ENCODE data around the gene PADI4. TPM values are rescaled to one million over a fixed set of nuclear protein-coding genes. Genes with fewer than 3 reads are reported as not detected.

PADI4 gene
- total and polyA plus RNA-seq, 2 of the 8 experiments (the other 6 are each of a cell fraction or from before 2014, with no cell fraction given) = 0.29 TPM; not detected in 1

DNA sequence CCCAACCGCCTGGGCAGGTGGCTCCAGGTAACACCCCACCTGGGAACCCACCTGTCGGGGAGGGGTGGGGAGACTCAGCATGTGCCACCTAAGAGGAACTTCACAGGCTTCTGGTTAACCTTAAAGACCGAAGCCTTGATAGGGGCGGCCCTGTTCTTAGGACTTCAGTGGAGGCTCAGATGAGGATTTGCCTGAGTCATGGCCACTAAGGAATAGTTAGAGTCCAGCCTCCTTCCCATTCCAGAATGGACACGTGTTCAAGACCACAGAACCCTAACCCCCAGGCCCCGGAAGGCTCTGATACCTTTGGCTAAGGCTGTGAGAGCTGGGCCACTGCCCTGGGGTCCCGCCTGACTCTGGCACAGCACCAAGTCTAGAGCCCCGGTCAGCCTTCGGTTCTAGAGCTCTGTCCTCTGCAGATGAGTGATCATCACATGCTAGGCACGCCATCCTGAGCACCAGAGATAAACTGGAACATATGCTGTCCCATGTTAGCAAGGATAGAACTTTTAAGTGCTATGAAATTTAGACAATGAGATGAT is 84.3 kb downstream of the PADI4 start (continued):
- TF ChIP-seq, protein P1, sequence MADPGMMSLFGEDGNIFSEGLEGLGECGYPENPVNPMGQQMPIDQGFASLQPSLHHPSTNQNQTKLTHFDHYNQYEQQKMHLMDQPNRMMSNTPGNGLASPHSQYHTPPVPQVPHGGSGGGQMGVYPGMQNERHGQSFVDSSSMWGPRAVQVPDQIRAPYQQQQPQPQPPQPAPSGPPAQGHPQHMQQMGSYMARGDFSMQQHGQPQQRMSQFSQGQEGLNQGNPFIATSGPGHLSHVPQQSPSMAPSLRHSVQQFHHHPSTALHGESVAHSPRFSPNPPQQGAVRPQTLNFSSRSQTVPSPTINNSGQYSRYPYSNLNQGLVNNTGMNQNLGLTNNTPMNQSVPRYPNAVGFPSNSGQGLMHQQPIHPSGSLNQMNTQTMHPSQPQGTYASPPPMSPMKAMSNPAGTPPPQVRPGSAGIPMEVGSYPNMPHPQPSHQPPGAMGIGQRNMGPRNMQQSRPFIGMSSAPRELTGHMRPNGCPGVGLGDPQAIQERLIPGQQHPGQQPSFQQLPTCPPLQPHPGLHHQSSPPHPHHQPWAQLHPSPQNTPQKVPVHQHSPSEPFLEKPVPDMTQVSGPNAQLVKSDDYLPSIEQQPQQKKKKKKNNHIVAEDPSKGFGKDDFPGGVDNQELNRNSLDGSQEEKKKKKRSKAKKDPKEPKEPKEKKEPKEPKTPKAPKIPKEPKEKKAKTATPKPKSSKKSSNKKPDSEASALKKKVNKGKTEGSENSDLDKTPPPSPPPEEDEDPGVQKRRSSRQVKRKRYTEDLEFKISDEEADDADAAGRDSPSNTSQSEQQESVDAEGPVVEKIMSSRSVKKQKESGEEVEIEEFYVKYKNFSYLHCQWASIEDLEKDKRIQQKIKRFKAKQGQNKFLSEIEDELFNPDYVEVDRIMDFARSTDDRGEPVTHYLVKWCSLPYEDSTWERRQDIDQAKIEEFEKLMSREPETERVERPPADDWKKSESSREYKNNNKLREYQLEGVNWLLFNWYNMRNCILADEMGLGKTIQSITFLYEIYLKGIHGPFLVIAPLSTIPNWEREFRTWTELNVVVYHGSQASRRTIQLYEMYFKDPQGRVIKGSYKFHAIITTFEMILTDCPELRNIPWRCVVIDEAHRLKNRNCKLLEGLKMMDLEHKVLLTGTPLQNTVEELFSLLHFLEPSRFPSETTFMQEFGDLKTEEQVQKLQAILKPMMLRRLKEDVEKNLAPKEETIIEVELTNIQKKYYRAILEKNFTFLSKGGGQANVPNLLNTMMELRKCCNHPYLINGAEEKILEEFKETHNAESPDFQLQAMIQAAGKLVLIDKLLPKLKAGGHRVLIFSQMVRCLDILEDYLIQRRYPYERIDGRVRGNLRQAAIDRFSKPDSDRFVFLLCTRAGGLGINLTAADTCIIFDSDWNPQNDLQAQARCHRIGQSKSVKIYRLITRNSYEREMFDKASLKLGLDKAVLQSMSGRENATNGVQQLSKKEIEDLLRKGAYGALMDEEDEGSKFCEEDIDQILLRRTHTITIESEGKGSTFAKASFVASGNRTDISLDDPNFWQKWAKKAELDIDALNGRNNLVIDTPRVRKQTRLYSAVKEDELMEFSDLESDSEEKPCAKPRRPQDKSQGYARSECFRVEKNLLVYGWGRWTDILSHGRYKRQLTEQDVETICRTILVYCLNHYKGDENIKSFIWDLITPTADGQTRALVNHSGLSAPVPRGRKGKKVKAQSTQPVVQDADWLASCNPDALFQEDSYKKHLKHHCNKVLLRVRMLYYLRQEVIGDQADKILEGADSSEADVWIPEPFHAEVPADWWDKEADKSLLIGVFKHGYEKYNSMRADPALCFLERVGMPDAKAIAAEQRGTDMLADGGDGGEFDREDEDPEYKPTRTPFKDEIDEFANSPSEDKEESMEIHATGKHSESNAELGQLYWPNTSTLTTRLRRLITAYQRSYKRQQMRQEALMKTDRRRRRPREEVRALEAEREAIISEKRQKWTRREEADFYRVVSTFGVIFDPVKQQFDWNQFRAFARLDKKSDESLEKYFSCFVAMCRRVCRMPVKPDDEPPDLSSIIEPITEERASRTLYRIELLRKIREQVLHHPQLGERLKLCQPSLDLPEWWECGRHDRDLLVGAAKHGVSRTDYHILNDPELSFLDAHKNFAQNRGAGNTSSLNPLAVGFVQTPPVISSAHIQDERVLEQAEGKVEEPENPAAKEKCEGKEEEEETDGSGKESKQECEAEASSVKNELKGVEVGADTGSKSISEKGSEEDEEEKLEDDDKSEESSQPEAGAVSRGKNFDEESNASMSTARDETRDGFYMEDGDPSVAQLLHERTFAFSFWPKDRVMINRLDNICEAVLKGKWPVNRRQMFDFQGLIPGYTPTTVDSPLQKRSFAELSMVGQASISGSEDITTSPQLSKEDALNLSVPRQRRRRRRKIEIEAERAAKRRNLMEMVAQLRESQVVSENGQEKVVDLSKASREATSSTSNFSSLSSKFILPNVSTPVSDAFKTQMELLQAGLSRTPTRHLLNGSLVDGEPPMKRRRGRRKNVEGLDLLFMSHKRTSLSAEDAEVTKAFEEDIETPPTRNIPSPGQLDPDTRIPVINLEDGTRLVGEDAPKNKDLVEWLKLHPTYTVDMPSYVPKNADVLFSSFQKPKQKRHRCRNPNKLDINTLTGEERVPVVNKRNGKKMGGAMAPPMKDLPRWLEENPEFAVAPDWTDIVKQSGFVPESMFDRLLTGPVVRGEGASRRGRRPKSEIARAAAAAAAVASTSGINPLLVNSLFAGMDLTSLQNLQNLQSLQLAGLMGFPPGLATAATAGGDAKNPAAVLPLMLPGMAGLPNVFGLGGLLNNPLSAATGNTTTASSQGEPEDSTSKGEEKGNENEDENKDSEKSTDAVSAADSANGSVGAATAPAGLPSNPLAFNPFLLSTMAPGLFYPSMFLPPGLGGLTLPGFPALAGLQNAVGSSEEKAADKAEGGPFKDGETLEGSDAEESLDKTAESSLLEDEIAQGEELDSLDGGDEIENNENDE (IDR thresholded peaks at IDR 0.05; ENCODE audit: insufficient replicate concordance, low read length) = no peak

Measured in H1 (cell line).